ENCODE results near the gene LRP1B.

LRP1B gene

GRCh38 chr2:141736466-141736865 is 394.4 kb downstream of the LRP1B start:
- DNase-seq, result no peak

GRCh38 chr2:141728886-141729285 is 401.9 kb downstream of the LRP1B start:
- no peak for DNase-seq

GRCh38 chr2:141728142-141728541 is 402.7 kb downstream of the LRP1B start:
- DNase-seq, result no peak

- no peak for DNase-seq
Measured at GRCh38 chr2:141724426-141724825, 406.4 kb downstream of the LRP1B start.

GRCh38 chr2:141723814-141724213 is 407.0 kb downstream of the LRP1B start:
- no peak for DNase-seq

- DNase-seq, result no peak
Measured at GRCh38 chr2:141720476-141720875, 410.3 kb downstream of the LRP1B start.

GRCh38 chr2:141714496-141714895 is 416.3 kb downstream of the LRP1B start:
- DNase-seq, result no peak

- no peak for DNase-seq
Measured at GRCh38 chr2:141711627-141712026, 419.2 kb downstream of the LRP1B start.

- DNase-seq, result no peak
Measured at GRCh38 chr2:141710589-141711239, 420.1 kb downstream of the LRP1B start.

- no peak for DNase-seq
Measured at GRCh38 chr2:141709756-141710155, 421.1 kb downstream of the LRP1B start.

GRCh38 chr2:141707486-141707885 is 423.3 kb downstream of the LRP1B start:
- no peak for DNase-seq

GRCh38 chr2:141704541-141704940 is 426.3 kb downstream of the LRP1B start:
- no peak for DNase-seq

- no peak for DNase-seq
Measured at GRCh38 chr2:141703501-141703900, 427.3 kb downstream of the LRP1B start.

- DNase-seq, result no peak
Measured at GRCh38 chr2:141701618-141702017, 429.2 kb downstream of the LRP1B start.

- DNase-seq, result no peak
Measured at GRCh38 chr2:141699573-141699972, 431.2 kb downstream of the LRP1B start.

GRCh38 chr2:141698500-141698899 is 432.3 kb downstream of the LRP1B start:
- DNase-seq, result no peak

- DNase-seq, result no peak
Measured at GRCh38 chr2:141697035-141697434, 433.8 kb downstream of the LRP1B start.

- DNase-seq, result no peak
Measured at GRCh38 chr2:141694180-141694579, 436.6 kb downstream of the LRP1B start.

- no peak for DNase-seq
Measured at GRCh38 chr2:141692829-141693228, 438.0 kb downstream of the LRP1B start.

- DNase-seq, result no peak
Measured at GRCh38 chr2:141676139-141676538, 454.7 kb downstream of the LRP1B start.

GRCh38 chr2:141666191-141666590 is 464.6 kb downstream of the LRP1B start:
- no peak for DNase-seq

- no peak for DNase-seq
Measured at GRCh38 chr2:141660232-141660631, 470.6 kb downstream of the LRP1B start.

GRCh38 chr2:141654311-141654710 is 476.5 kb downstream of the LRP1B start:
- no peak for DNase-seq

- DNase-seq, result no peak
Measured at GRCh38 chr2:141653184-141653583, 477.6 kb downstream of the LRP1B start.

GRCh38 chr2:141652308-141652707 is 478.5 kb downstream of the LRP1B start:
- DNase-seq, result no peak

Measured in activated CD4-positive, alpha-beta T cell treated with anti-CD3 and anti-CD28 coated beads, Interleukin-2, amount 50 U/mL, for 1 hour (primary cell).